Measurements from ENCODE around the gene CHPF. TPM values are rescaled to one million over a fixed set of nuclear protein-coding genes. Genes with fewer than 3 reads are reported as not detected.

CHPF gene
- total and polyA plus RNA-seq, 10 of the 15 experiments (the other 5 are each of a cell fraction or from before 2014, with no cell fraction given), result 0.09 to 17.4 (median 8.3) TPM; not detected in 1

DNA sequence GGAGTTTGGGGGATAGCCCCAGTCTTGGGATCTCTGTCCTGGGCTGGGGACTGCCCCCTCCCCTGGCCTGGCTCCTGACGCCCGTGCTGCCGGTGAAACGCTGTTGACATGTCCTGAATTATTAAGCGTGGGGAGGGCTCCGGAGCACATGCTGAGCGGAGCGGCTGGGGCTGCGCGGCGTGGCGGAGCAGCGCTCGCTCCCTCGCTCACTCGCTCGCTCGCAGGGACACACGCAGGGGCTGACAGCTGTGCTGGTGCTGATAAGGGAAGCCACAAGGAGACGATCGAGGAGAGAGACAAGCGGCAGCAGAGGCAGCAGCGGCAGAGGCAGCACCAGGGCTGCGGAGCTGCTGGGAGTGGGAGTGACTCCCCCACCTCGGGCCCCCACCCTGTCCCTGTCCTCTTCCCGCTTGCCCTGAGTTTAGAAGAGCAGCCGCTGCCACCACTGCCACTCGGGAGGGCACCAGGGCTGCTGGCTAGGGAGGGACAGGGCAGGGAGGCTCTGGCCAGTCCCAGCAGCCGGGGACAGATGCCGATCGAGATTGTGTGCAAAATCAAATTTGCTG, 29.3 kb downstream of the CHPF start, which contains the start of gene ASIC4:
TSS of gene ASIC4 (plus strand) at position 287 of the 566 bp plus-strand sequence. CDS start at position 530, 243 bp downstream.
- Histone ChIP-seq H2AFZ (ENCODE audit: control insufficient read depth, low read depth, low read length) (no peak within 1 kb of the TSS), H3K79me2 (ENCODE audit: control insufficient read depth, insufficient read depth, low read length) (no peaks in the 10 kb centered on the region), H3K4me2 (ENCODE audit: control insufficient read depth, insufficient read depth) (no peak within 1 kb of the TSS), H3K27ac (ENCODE audit: control insufficient read depth, insufficient read depth) (no peak within 1 kb of the TSS), H3K4me1 (ENCODE audit: control insufficient read depth, insufficient read depth, low read length) (no peaks in the 10 kb centered on the region), H4K20me1 (ENCODE audit: control insufficient read depth, insufficient read depth) (no peaks in the 10 kb centered on the region), H3K36me3 (ENCODE audit: control insufficient read depth in 2 of 2, insufficient read depth in 2 of 2, low read length in 1 of 2) (no peaks in the 10 kb centered on the region), H3K9ac (ENCODE audit: control insufficient read depth, insufficient read depth, low read length) (no peak within 1 kb of the TSS), H3K27me3 (replicated peaks in 1 of 2; ENCODE audit: control insufficient read depth in 2 of 2, insufficient read depth in 2 of 2, low read length in 1 of 2) (peaks cover 15 to 17% of the 10 kb centered on the region in 2 experiments; a peak in 3 of 4 replicates), H3K9me3 (replicated peaks; ENCODE audit: control insufficient read depth, insufficient read depth, low read length) (no peaks in the 10 kb centered on the region), H3K4me3 (no peak within 1 kb of the TSS)
- 9% methylated on average over 30 of the region's 31 CpGs for WGBS (ENCODE audit: insufficient coverage, insufficient replicate concordance, low lambda C conversion rate, missing lambda C conversion rate)
- CTCF ChIA-PET, result interaction anchor here (1.5 kb wide), 1 partner anchor 19 kb away, joined by 5 read pairs; no protein-coding TSS in a partner anchor
- ATAC-seq (no peak), DNase-seq (ENCODE audit: low read depth, low spot score) (no peak), FAIRE-seq (no peak)
- in situ Hi-C loops (cut with MboI), result no loop called here
- SMC1A ChIA-PET (ENCODE audit: uncharacterized antibody, unreplicated experiment), result no interaction called here
- BruUV-seq (replicated peaks), result no TSS peak
- POLR2A ChIA-PET, result no interaction called here
- intact Hi-C loops (cut with micrococcal nuclease; ENCODE audit: unreplicated experiment), result no loop called here
- RAD21 ChIA-PET (ENCODE audit: unreplicated experiment), result no interaction called here
- no peak for TF ChIP-seq FOXM1 (IDR thresholded peaks at IDR 0.05; ENCODE audit: low read depth, low read length)
- no peak for TF ChIP-seq ZNF217 (IDR thresholded peaks at IDR 0.05)
- TF ChIP-seq, protein P1, sequence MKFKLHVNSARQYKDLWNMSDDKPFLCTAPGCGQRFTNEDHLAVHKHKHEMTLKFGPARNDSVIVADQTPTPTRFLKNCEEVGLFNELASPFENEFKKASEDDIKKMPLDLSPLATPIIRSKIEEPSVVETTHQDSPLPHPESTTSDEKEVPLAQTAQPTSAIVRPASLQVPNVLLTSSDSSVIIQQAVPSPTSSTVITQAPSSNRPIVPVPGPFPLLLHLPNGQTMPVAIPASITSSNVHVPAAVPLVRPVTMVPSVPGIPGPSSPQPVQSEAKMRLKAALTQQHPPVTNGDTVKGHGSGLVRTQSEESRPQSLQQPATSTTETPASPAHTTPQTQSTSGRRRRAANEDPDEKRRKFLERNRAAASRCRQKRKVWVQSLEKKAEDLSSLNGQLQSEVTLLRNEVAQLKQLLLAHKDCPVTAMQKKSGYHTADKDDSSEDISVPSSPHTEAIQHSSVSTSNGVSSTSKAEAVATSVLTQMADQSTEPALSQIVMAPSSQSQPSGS (IDR thresholded peaks at IDR 0.05; ENCODE audit: low read length), result no peak
- TF ChIP-seq, protein P2, sequence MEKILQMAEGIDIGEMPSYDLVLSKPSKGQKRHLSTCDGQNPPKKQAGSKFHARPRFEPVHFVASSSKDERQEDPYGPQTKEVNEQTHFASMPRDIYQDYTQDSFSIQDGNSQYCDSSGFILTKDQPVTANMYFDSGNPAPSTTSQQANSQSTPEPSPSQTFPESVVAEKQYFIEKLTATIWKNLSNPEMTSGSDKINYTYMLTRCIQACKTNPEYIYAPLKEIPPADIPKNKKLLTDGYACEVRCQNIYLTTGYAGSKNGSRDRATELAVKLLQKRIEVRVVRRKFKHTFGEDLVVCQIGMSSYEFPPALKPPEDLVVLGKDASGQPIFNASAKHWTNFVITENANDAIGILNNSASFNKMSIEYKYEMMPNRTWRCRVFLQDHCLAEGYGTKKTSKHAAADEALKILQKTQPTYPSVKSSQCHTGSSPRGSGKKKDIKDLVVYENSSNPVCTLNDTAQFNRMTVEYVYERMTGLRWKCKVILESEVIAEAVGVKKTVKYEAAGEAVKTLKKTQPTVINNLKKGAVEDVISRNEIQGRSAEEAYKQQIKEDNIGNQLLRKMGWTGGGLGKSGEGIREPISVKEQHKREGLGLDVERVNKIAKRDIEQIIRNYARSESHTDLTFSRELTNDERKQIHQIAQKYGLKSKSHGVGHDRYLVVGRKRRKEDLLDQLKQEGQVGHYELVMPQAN (conservative IDR thresholded peaks at IDR 0.05), result no peak
- TF ChIP-seq ETV6 (conservative IDR thresholded peaks at IDR 0.05 in 1 of 2, IDR thresholded peaks at IDR 0.05 in 1 of 2; ENCODE audit: borderline replicate concordance in 1 of 2, low read depth in 1 of 2), result no peak
- TF ChIP-seq ESRRA (IDR thresholded peaks at IDR 0.05; ENCODE audit: low read length), result no peak
- TF ChIP-seq RAD51 (IDR thresholded peaks at IDR 0.05), result no peak
- no peak for TF ChIP-seq NRF1 (conservative IDR thresholded peaks at IDR 0.05; ENCODE audit: low read depth, low read length)
- TF ChIP-seq, protein P3, sequence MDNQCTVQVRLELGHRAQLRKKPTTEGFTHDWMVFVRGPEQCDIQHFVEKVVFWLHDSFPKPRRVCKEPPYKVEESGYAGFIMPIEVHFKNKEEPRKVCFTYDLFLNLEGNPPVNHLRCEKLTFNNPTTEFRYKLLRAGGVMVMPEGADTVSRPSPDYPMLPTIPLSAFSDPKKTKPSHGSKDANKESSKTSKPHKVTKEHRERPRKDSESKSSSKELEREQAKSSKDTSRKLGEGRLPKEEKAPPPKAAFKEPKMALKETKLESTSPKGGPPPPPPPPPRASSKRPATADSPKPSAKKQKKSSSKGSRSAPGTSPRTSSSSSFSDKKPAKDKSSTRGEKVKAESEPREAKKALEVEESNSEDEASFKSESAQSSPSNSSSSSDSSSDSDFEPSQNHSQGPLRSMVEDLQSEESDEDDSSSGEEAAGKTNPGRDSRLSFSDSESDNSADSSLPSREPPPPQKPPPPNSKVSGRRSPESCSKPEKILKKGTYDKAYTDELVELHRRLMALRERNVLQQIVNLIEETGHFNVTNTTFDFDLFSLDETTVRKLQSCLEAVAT (IDR thresholded peaks at IDR 0.05), result no peak
- TF ChIP-seq JUNB (IDR thresholded peaks at IDR 0.05), result no peak
- no peak for TF ChIP-seq YBX1 (IDR thresholded peaks at IDR 0.05)
- TF ChIP-seq TCF7 (IDR thresholded peaks at IDR 0.05; ENCODE audit: borderline replicate concordance), result no peak
- no peak for TF ChIP-seq YY1 (IDR thresholded peaks at IDR 0.05; ENCODE audit: low read depth, low read length)
- TF ChIP-seq RUNX3 (IDR thresholded peaks at IDR 0.05; ENCODE audit: low read length), result no peak

Data from GM12878 (cell line).